HEK293 (cell line): ENCODE measurements around the gene PPP1R14C.

ENCODE experiments used
- CTCF ChIP-seq: fragments of 450-650 bp; formaldehyde crosslinking; IDR thresholded peaks from 2 replicates; pipeline ENCODE4 v1.5.1; 2016; ENCODE audit warnings: missing biosample characterization, missing genetic modification characterization
- ZFP3 ChIP-seq: fragments of 450-650 bp; formaldehyde crosslinking; IDR thresholded peaks from 2 replicates; pipeline ENCODE4 v1.5.1; 2016; ENCODE audit warnings: low read depth, missing biosample characterization, missing genetic modification characterization

GRCh38 chr6:150288456-150288855, 145.6 kb downstream of the PPP1R14C start:
- TF ChIP-seq CTCF (tag by site-specific recombination) (no peak), ZFP3 (tag by site-specific recombination) (no peak)
